ENCODE results near the gene COL8A1.

DNA sequence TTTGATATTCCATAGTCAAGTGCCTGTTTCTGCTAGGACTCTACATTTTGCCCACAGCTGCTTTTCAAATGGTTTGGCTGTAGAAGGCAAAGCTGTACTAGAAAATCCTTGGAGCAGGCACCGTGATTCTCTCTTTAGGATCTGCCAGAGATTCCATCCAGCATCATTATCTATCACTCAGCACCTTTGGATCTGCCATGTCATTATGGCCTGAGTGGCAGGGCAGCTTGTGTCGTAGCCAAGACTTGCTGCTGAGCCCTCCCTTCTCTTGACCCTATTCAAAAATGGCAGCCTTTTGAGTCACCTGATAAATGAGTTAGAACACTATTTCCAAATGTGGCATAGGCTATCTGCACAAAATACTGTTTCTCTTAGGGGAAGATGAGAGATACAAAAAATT is 171.2 kb downstream of the COL8A1 start:
- TF ChIP-seq, protein P1, sequence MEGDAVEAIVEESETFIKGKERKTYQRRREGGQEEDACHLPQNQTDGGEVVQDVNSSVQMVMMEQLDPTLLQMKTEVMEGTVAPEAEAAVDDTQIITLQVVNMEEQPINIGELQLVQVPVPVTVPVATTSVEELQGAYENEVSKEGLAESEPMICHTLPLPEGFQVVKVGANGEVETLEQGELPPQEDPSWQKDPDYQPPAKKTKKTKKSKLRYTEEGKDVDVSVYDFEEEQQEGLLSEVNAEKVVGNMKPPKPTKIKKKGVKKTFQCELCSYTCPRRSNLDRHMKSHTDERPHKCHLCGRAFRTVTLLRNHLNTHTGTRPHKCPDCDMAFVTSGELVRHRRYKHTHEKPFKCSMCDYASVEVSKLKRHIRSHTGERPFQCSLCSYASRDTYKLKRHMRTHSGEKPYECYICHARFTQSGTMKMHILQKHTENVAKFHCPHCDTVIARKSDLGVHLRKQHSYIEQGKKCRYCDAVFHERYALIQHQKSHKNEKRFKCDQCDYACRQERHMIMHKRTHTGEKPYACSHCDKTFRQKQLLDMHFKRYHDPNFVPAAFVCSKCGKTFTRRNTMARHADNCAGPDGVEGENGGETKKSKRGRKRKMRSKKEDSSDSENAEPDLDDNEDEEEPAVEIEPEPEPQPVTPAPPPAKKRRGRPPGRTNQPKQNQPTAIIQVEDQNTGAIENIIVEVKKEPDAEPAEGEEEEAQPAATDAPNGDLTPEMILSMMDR (IDR thresholded peaks at IDR 0.05) = no peak
- TF ChIP-seq POLR2A (IDR thresholded peaks at IDR 0.05) (no peak), POLR2AphosphoS5 (IDR thresholded peaks at IDR 0.05) (no peak)

All from stomach (tissue), 4 donors.